HG03108 (cell line): ENCODE measurements around the gene MYMK.

Experiments
- ATAC-seq: cut with Tn5 transposase; IDR thresholded peaks from one replicate; pipeline ENCODE4 v1.9.1; 2021; ENCODE audit warnings: moderate library complexity; ENCODE audit not compliant: unreplicated experiment

Gene MYMK

GRCh38 chr9:133505901-133506652 lies 18.7 kb downstream of the MYMK start:
- no peak for ATAC-seq

GRCh38 chr9:133505186-133505830 lies 19.5 kb downstream of the MYMK start:
- no peak for ATAC-seq

- no peak for ATAC-seq
These were observed 22.6 kb downstream of the MYMK start for GRCh38 chr9:133502112-133502511.

GRCh38 chr9:133499892-133500270 lies 24.9 kb downstream of the MYMK start:
- no peak for ATAC-seq

GRCh38 chr9:133499132-133499891 lies 25.4 kb downstream of the MYMK start:
- no peak for ATAC-seq

GRCh38 chr9:133496861-133497842 lies 27.6 kb downstream of the MYMK start:
- no peak for ATAC-seq

- no peak for ATAC-seq
These were observed 29.1 kb downstream of the MYMK start for GRCh38 chr9:133495327-133496293.

- no peak for ATAC-seq
These were observed 30.0 kb downstream of the MYMK start for GRCh38 chr9:133494636-133495326.

- ATAC-seq = no peak
These were observed 30.8 kb downstream of the MYMK start for GRCh38 chr9:133493845-133494540.

- no peak for ATAC-seq
These were observed 31.3 kb downstream of the MYMK start for GRCh38 chr9:133493428-133493827.

- ATAC-seq = no peak
These were observed 32.4 kb downstream of the MYMK start for GRCh38 chr9:133492061-133493021.

GRCh38 chr9:133491656-133491925 lies 33.2 kb downstream of the MYMK start:
- ATAC-seq = no peak

- ATAC-seq = no peak
These were observed 33.7 kb downstream of the MYMK start for GRCh38 chr9:133490865-133491655.

- no peak for ATAC-seq
These were observed 34.5 kb downstream of the MYMK start for GRCh38 chr9:133490201-133490681.

GRCh38 chr9:133489253-133490190 lies 35.2 kb downstream of the MYMK start:
- ATAC-seq = no peak
